HG03442 (cell line): ENCODE results near the gene ADGRA1.
"Not testable (repeated sequence)": the region's sequence is repeated elsewhere in the genome, so short reads cannot be mapped to it uniquely, and the experiment has no call there.

ENCODE experiments used
- ATAC-seq: cut with Tn5 transposase; IDR thresholded peaks from one replicate; pipeline ENCODE4 v1.9.1; 2021; ENCODE audit warnings: mild to moderate bottlenecking, moderate library complexity; ENCODE audit not compliant: unreplicated experiment

Gene ADGRA1, protein sequence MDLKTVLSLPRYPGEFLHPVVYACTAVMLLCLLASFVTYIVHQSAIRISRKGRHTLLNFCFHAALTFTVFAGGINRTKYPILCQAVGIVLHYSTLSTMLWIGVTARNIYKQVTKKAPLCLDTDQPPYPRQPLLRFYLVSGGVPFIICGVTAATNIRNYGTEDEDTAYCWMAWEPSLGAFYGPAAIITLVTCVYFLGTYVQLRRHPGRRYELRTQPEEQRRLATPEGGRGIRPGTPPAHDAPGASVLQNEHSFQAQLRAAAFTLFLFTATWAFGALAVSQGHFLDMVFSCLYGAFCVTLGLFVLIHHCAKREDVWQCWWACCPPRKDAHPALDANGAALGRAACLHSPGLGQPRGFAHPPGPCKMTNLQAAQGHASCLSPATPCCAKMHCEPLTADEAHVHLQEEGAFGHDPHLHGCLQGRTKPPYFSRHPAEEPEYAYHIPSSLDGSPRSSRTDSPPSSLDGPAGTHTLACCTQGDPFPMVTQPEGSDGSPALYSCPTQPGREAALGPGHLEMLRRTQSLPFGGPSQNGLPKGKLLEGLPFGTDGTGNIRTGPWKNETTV

DNA sequence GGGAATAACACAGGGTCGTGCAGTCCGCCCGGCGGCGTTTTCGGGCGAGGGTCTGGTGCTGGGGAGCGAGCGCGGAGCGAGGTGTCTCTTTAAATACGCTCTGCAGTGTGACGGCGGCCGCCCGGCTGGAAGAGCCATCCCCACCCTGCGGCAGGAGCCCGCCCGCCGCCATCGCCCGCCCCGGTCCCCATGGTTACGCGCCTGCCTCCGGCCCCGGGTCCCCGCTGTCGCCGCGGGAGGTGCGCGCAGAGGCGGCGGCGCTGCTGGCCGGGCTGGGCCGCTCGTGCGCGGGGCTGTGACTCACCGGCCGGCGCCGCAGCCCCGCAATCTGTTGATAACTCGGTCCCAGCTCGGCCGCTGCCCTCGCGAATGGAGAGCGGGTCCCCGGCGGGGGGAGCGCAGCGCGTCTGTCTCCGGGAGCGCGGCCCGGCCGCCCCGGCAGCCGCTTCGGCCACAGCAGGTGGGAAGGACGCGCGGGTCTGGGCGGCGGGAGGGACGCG is at the start of gene ADGRA1:
Gene ADGRA1 (plus strand): TSS at position 246 of the 500 bp plus-strand sequence. CDS start 986 bp downstream, outside the sequence.
- ATAC-seq, result no peak

DNA sequence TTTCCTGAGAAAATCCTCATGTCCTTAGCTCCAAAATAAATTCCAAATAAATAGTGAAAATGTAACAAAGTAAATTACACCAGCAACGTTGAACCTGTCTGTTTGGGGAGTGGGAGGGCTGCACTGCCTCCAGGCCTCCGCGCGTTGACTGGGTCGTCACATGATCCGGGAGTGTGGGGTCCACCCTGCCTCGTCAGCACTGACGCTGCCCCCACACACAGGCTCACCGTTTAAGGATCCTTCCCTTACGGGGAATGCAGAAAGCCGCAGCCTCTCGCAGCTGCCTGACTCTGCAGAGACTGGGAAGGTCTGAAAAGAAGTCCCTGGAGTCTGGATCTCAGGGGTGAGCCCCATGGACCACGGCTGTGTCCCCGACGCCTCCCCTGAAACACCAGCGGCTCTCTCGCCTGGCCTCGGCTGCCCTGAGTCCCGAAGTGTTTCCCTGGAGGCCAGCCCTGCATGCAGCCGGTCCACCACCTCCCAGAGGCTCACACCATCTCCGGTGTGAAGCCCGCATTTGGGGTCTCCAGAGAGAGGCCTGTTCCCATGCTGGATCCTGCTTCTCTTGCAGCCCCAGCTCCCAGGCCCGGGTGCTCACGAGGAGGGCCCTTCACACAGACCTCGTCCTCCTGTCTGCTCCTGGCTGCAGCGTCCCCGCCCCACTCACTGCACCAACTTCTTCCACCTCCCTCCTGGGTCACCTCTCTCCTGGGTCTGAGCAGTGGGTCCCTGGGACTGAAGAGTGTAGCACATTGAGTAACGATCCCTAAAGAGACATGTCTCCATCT is 49.5 kb upstream of the ADGRA1 start:
- ATAC-seq, result no peak

DNA sequence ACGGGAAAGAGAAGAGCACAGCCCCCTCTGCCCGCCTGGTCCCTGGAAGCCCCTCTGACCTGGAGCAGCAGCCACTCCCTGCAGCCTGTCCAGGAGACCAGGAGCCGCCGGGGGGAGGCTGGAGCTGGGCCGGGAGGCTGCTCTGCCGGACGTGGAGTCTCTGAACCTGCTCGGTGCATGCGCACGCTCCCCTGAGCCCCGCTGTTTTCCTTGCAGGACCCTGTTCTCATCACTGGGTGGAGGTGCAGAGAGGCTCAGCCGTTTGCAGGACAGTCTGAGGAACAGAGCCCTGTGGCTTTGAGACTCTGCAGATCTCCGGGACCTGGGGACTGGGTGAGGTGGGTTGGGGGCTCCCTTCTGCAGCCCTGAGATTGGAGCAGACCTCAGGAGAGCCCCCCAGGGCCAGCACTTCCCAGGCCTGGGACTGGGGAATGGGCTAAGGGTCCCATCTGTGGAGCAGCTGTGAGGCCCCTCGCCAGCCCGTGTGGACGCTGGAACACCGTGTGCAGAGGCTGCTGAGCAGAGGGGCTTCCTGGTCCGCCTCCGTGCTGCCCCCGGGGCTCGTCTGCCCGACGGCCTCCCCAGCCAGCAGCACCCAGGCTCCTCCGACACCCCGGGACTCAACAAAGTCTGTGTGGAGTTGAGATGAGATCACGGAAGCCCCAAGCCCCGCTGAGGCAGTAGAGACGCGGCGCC is 48.5 kb upstream of the ADGRA1 start:
- ATAC-seq, result no peak

DNA sequence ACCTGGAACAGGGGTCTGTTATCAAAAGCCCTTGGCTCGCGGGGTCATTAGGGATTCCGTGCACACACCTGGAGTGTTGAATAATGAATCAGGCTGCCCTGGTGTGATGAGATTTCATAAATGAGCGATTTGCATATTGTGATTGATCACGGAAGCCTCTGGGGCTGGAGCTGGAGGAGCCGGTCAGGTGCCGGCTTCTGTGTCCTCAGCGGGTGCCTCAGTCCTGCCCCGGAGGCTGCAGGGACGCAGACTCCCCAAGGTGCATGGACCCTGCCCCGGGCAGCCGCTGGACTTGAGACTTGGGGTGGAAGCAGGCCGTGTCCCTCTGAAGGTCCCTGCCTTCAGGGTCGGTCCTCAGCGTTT is 47.9 kb upstream of the ADGRA1 start:
- no peak for ATAC-seq

DNA sequence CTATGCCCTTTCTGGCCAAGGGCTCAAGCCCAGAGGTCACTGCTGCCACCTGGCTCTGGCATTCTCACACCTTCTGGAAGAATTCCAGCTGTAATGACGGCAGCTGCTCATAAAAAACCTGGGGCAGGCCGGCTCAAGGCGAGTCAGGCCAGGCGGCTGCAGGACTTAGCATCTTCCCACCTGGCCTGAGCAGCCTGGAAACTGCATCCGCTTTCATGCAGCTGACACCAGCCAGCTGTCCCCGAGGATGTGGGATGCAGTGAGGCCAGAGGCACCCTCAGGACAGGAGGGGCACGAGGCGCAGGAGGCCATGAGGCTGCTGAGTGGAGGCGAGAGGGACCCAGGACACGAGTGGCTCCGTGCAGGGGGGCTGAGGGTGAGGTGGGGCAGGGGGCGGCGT is 47.5 kb upstream of the ADGRA1 start:
- no peak for ATAC-seq

DNA sequence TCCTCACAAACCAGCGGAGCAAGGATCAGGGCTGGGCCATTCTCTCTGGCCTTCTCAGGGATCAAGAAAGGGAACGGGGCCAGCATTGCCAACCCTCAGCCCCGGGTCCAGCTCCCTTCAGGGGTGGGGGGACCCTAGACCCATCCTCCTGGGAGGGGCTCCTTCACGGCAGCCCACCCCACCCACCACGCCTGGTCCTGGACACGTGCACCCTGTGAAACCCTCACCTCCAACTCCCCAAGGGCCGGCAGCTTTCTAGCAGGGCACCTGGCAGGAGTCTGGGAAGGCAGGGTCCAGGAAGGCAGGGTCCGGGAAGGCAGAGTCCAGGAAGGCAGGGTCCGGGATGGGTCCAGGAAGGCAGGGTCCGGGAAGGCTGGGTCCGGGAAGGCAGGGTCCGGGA is 46.6 kb upstream of the ADGRA1 start:
- ATAC-seq, result no peak

DNA sequence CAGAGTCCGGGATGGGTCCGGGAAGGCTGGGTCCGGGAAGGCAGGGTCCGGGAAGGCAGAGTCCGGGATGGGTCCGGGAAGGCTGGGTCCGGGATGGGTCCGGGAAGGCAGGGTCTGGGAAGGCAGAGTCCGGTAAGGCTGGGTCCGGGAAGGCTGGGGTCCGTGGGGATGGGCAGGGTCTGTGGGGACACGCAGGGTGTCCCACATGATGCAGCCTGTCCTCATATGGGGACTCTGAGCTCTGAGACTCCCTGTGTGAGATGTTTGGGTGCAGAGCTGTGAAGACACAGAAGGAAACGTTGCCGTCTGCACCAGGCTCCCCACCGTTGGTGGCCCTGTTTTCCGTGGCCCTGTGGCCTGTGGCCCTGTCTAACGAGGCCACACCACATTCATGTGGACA is 45.7 kb upstream of the ADGRA1 start:
- ATAC-seq, result no peak

DNA sequence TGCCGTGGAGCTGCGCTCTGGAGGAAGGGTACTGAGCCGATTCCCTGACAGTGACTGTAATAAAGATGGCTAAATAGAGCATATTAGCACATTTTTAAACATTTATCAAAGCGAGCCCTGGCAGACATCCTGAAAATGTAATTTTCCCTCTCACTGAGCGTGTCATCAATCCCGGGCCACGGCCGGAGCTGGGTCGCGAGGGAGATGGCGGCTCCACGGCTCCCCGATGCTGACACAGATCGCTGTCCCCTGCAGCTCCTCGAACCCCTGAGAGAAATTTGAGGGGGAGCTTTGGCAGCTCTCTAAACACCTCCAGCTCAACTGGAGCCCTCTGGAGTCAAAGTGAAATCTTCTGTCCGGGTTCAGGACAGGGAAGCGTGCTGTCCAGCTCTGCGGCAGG is 44.9 kb upstream of the ADGRA1 start:
- no peak for ATAC-seq

DNA sequence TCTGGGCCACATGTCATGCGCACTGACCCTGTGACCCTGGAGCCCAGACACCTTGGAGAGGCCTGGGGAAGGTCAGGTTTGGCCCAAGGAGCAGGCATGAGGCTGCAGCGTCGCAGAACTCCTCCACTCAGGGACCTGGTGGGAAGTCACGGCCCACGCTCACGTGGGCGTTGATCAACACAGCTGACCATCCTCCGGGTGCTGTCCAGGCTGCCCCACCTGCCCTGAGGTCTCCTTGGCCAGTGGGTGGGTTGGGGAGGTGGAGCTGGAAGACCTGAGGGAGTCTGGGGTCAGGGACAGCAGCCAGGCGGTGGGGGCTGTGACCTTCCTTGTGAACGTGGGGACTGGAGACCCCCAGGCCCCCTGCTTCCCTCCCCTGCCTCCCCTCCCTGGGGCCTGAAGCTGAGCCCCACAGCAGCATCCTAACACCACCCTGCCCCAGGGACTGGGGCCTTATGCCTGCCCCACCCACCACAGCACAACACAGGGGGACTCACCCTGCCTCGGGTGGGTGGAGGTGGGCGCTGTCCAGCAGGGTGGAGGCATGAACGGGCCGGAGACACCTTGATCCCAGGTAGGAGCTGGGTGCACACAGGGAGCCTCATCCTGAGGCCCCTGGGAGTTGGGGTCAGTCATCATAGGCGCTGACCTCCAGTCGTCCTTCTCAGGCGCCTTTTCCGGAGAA is 44.0 kb upstream of the ADGRA1 start:
- no peak for ATAC-seq

DNA sequence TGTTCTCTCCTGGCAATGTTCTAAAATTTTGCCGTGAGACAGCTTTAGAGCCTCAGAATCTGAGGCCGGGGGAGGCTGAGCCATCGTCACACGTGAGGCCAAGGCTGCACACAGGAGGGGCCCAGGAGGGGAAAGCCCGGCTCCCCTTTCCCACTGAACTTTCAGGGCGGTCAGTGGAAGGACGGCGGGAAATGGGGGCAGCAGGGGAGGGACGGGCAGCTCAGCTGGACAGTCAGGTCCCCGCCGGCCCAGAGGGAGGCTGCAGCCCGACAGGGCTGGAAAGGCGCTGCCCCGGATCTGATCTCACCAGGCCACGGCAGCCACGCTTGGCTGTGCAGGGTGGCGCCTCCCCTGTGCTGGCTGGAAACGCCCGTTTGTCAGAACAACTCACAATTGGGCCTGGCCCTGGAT is 43.3 kb upstream of the ADGRA1 start:
- no peak for ATAC-seq

DNA sequence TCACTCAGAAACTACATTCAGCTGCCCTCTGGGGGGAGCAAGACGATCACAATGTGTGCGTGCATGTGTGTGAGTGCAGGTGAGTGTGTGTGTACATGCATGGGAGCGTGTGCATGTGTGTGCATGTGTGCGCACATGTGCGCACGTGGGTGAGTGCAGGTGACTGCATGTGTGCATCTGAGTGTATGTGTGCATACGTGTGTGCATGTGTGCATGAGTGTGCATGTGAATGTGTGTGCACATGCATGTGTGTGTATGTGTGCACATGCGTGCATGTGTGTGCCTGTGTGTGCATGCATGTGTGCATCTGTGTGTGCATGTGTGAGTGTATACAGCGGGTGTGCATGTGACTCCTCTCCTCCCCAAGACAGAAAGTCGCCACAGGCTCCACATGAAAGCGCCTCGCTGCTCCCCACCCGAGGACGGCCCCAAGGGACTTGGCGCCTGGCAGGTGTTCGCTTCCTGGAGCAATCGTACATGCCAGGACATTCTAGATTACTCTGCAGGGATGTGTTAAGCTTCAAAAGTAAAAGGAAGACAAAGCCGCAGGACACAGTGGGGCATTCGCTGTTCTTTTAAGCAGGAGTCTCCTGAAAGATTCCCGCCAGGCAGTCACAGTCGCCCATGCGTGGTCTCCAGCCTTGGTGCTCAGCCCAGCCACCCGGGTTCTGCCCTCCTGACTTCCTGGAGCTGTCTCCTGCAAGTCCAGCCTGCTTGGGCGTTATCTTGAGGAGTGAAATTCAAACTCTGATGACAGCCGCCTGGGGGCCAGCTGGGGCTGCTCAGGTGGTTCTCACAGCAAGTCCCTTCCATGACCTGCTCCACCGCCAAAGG is 42.0 kb upstream of the ADGRA1 start:
- no peak for ATAC-seq

DNA sequence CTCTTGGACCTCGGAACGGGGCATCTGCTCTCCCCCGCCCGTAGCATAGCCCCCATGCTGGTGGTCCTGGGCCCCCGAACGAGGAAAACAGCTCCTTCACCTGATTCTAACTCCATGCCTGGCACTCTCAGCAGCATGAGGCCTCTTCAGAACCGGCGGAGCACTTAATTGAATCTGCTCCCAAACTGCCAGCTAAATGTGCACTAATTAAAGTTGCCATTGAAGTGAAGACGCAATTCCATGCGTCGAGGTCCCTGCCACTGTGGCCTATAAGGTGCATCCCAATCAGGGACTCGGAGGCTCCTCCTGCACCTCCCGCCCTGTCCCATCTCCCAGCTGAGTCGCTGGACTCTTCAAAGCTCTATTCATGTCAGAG is 41.3 kb upstream of the ADGRA1 start:
- no peak for ATAC-seq

DNA sequence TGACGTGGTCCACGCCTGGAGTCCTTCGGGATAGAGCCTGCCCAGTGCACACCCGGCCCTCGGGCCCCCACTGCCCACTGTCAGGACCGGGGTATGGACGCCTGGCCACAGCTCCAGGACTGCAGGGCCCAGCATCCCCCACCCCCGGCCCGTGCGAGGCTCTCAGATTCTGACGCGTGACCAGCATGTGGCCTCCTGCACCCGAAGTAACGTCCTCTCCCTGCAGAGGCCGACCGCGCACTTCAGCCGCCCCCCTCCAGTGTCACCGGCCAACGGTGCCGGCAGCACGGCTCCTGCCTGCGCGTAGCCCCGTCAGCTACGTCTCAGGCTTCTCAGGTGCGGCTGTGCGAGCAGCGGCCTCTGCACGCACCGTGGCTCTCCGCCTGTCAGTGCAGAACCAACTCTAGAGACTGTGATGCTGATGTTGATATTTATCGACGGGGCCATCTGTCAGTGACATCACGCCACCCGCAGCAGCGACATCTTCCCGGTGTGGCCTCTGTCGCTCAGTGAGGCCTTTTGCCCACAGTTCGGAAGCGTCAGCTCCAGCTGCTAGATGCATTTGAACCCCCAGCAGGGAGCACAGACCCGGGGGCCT is 40.1 kb upstream of the ADGRA1 start:
- ATAC-seq, result no peak

DNA sequence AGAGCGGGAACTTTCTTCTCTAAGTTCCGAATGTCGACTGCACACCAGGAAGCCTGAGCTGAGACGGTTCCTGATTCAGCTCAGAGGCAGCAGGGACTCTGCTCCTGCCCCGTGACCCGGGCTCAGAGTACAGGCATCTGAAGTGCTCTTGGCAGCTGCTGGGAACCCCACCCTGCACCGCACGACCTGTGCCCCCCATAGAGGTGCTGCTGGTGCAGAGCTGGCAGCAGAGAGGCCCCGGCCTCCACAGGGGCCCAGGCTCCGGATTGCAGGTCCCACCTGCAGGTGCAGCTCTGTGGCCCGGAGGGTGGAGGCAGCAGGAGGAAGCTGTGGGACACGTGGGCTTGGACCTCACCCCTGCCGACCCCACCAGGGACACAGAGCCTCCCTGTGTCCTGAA is 39.5 kb upstream of the ADGRA1 start:
- no peak for ATAC-seq

DNA sequence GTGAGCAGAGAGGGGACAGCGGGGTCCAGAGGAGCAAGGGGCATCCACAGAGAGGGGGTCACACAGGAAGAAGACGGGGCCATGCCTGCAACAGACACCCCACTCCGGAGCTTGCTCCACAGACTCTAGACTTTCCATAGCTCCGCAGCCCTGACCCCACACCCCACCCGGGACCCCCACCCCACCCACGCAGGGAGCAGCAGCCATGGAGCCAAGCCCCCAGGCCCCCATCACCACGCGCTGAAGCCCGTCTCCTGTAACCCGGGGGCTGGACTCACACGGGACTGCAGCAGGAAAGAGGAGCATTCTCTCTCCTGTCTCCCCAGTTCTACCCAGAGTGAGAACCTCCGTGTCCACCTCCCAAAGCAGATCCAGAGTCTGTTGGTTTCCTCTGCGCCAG is 38.8 kb upstream of the ADGRA1 start:
- no peak for ATAC-seq

DNA sequence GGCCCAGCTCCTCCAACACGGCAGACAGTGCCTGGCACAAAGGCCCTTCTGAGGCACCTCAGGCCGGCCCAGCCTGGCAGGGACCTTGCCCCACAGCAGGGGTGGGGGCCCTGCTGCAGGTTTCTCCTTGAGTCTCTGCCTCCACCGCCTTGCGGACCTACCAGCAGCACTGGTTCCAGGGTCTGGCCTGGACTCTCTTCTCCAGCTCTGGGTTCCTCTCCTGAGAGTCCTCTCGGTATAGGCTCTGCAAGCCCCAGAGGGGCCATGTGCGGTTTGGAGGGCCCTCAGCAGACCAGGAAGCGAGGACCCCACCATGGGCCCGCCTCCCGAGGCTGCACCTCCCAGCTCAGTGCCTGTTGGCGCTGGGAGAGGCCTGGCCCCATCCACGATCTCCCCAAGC is 38.1 kb upstream of the ADGRA1 start:
- no peak for ATAC-seq

DNA sequence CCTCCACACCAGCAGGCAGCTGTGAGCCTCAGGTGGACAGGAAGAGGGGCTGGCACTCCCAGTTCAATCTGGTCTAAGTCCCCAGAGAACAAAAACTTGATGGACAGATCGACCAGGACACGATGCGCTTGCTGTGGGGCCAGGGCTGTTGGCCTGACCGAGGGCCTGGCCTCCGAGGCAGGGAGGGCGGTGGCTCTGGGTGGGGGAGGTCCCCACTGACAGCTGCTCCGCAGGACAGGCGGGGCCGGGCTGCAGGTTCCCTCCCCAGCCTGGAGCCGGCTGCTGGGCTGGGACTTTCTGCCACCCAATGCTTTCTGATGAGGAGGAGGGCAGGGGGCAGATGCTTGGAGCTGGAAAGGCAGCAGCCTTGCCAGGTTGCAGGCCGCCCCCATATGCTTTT is 37.4 kb upstream of the ADGRA1 start:
- no peak for ATAC-seq

DNA sequence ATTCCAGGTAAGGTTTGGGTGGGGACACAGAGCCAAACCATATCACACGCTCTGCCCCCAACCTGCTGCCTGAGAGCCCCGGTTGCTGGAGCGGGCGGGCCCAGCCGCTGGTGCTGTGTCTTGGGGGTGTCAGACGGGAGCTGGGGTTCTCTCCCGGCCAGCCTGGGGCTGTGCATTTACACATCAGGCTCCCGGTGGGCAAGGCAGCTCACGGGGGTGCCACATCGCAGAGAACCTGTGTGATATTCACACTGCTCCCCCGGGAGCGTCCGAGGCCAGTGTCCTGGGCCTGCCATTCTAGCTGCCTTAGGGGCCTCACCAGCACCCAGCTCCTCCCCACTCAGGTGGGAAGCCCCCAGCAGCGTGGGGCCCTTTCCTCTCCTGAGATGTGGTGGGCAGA is 35.6 kb upstream of the ADGRA1 start:
- ATAC-seq, result no peak

DNA sequence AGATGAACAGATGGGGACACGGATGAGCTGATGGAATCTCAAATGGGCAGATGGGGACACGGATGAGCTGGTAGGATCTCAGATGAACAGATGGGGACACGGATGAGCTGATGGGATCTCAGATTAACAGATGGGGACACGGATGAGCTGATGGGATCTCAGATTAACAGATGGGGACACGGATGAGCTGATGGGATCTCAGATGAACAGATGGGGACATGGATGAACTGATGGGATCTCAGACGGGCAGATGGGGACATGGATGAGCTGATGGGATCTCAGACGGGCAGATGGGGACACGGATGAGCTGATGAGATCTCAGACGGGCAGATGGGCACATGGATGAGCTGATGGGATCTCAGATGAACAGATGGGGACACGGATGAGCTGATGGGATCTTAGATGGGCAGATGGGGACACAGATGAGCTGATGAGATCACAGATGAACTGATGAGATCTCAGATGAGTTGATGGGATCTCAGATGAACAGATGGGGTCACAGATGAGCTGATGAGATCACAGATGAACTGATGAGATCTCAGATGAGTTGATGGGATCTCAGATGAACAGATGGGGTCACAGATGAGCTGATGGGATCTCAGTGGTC is 34.1 kb upstream of the ADGRA1 start:
- not testable (repeated sequence) for ATAC-seq
